ENCODE measurements around the gene OSBPL3.

DNA sequence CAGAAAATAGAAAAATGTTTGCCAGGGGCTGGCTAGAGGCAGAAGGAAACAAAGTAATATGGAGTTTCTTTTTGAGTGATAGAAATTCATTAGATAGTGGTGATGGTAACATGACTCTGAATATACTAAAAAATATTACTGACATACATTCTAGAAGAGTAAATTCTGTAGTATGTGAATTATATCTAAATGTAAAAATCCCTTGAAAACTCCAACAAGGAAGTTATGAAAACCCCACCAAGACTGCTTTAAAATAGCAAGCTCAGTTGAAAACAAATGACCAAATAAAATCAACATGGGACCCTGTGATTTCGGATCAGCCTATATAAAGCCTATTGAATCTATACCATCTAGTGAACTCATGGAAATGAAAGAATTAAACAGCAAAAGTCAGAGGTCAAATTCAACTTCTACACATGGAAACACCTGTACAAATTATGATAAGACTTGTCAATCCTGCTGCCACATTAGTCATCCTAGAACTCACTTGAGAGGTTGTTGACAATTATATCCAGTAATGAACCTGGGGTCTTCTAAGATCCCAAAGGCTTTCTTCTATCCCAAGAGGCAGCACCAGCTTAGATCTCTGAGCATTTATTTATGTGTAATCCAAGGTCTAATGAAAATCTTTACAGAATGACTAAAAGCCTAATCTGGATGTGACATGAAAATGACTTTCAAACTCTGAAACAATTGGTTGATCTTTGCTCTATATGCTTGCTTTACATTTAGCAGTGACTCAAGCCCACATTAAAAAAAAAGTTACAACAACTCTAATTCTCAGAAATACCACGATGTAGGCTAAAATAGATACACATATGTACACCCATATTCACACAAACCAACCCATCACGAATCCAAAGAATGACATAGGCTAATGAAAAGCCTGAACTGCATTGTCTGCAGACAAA lies 59.3 kb downstream of the OSBPL3 start:
- TF ChIP-seq POLR2AphosphoS5 (IDR thresholded peaks at IDR 0.05; ENCODE audit: insufficient read depth in 1 of 2, low read depth in 1 of 2) = no peak
- TF ChIP-seq, protein P1, sequence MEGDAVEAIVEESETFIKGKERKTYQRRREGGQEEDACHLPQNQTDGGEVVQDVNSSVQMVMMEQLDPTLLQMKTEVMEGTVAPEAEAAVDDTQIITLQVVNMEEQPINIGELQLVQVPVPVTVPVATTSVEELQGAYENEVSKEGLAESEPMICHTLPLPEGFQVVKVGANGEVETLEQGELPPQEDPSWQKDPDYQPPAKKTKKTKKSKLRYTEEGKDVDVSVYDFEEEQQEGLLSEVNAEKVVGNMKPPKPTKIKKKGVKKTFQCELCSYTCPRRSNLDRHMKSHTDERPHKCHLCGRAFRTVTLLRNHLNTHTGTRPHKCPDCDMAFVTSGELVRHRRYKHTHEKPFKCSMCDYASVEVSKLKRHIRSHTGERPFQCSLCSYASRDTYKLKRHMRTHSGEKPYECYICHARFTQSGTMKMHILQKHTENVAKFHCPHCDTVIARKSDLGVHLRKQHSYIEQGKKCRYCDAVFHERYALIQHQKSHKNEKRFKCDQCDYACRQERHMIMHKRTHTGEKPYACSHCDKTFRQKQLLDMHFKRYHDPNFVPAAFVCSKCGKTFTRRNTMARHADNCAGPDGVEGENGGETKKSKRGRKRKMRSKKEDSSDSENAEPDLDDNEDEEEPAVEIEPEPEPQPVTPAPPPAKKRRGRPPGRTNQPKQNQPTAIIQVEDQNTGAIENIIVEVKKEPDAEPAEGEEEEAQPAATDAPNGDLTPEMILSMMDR (IDR thresholded peaks at IDR 0.05) = no peak
